ENCODE data around the gene STAC. TPM values are rescaled to one million over a fixed set of nuclear protein-coding genes. Genes with fewer than 3 reads are reported as not detected.

STAC gene
- total RNA-seq, 1 donor = 3.3 TPM

- Histone ChIP-seq H3K27me3 (ENCODE audit: insufficient read depth, low read length) (peaks cover 2% of the 10 kb centered on the region), H2AFZ (ENCODE audit: low read length) (no peak overlapping the region), H3K9me3 (ENCODE audit: low read depth, low read length) (no peaks in the 10 kb centered on the region), H3K79me2 (ENCODE audit: insufficient read depth, low read length) (no peaks in the 10 kb centered on the region), H3K4me2 (ENCODE audit: insufficient read depth, low read length) (no peak overlapping the region), H3K4me1 (ENCODE audit: insufficient read depth, low read length) (no peaks in the 10 kb centered on the region), H4K20me1 (ENCODE audit: insufficient read depth, low read length) (no peaks in the 10 kb centered on the region), H3K4me3 (ENCODE audit: insufficient read depth, low read length) (no peak overlapping the region), H3K27ac (ENCODE audit: low read depth, low read length) (no peak overlapping the region), H3K36me3 (ENCODE audit: insufficient read depth, low read length) (no peaks in the 10 kb centered on the region)
- no peak for DNase-seq (ENCODE audit: insufficient read length, low spot score, missing footprints)
- no peak for TF ChIP-seq CTCF (IDR thresholded peaks at IDR 0.05; ENCODE audit: extremely low read depth, low read depth, low read length)
These were observed 16.0 kb upstream of the STAC start for GRCh38 chr3:36364260-36364659.

DNA sequence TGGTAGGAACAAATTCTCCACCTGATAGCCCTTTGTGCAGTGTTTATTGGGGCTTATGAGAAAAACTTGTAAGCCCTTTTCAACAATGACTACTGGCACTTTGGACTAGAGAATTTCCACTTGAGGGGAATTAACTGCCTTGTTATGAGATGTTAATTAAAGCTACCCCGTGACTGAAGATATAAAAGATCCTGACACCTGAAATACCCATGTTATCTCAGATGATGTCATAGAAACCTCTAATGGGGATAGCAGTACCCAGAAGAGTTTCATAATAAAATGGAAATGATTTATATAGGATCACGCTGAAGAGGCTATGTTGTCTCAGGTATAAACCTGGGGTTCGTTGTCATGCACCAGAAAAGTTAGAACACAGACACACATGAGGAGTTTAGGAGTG lies 14.5 kb upstream of the STAC start:
- no peak overlapping the region for H3K27ac ChIP-seq (ENCODE audit: low read depth, low read length)
- no peaks in the 10 kb centered on the region for H3K9me3 ChIP-seq (ENCODE audit: low read depth, low read length)
- H3K27me3 ChIP-seq (ENCODE audit: insufficient read depth, low read length) = peaks cover 2% of the 10 kb centered on the region
- H3K4me2 ChIP-seq (ENCODE audit: insufficient read depth, low read length) = no peak overlapping the region
- no peaks in the 10 kb centered on the region for H3K79me2 ChIP-seq (ENCODE audit: insufficient read depth, low read length)
- H4K20me1 ChIP-seq (ENCODE audit: insufficient read depth, low read length) = no peaks in the 10 kb centered on the region
- no peak for DNase-seq (ENCODE audit: insufficient read length, low spot score, missing footprints)
- H3K4me1 ChIP-seq (ENCODE audit: insufficient read depth, low read length) = no peaks in the 10 kb centered on the region
- TF ChIP-seq CTCF (IDR thresholded peaks at IDR 0.05; ENCODE audit: extremely low read depth, low read depth, low read length) = no peak
- H3K36me3 ChIP-seq (ENCODE audit: insufficient read depth, low read length) = no peaks in the 10 kb centered on the region
- H3K4me3 ChIP-seq (ENCODE audit: insufficient read depth, low read length) = no peak overlapping the region
- no peak overlapping the region for H2AFZ ChIP-seq (ENCODE audit: low read length)

- no peaks in the 10 kb centered on the region for H3K4me1 ChIP-seq (ENCODE audit: insufficient read depth, low read length)
- no peak for TF ChIP-seq CTCF (IDR thresholded peaks at IDR 0.05; ENCODE audit: extremely low read depth, low read depth, low read length)
- H4K20me1 ChIP-seq (ENCODE audit: insufficient read depth, low read length) = no peaks in the 10 kb centered on the region
- peaks cover 2% of the 10 kb centered on the region for H3K27me3 ChIP-seq (ENCODE audit: insufficient read depth, low read length)
- no peak overlapping the region for H3K4me2 ChIP-seq (ENCODE audit: insufficient read depth, low read length)
- H3K9me3 ChIP-seq (ENCODE audit: low read depth, low read length) = no peaks in the 10 kb centered on the region
- H3K27ac ChIP-seq (ENCODE audit: low read depth, low read length) = no peak overlapping the region
- H3K4me3 ChIP-seq (ENCODE audit: insufficient read depth, low read length) = no peak overlapping the region
- no peaks in the 10 kb centered on the region for H3K36me3 ChIP-seq (ENCODE audit: insufficient read depth, low read length)
- no peaks in the 10 kb centered on the region for H3K79me2 ChIP-seq (ENCODE audit: insufficient read depth, low read length)
- no peak overlapping the region for H2AFZ ChIP-seq (ENCODE audit: low read length)
- no peak for DNase-seq (ENCODE audit: insufficient read length, low spot score, missing footprints)
These were observed 14.0 kb upstream of the STAC start for GRCh38 chr3:36366308-36366707.

DNA sequence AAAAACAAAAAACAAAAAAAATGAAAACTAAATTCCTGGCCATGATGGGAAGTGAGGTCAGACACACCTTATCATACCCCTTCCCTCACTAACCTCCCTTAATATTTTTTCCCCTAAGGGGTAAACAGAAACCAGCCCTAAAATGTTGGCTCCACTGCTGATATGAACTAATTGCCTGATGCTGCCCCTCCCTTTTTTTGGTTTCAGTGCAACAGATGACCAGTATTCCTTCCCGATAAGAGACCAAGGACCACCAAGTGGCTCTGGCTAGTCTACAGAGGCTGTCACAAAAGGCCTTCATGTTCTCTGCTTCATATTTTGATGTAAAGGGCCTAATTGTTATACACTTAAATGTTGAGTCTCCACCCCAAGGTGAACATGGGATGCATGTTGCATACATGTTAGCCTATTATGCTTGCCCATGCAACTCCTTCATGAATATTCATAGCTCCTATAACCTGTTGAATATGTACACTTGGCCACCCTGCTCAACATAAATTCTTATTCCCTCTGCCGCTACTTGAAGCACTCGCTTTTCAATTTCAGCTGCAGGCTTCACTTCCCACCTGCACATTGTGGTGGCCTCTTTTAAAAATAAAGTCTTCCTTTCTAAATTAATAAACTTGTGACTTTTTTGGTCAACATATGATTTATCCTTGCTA lies 12.3 kb upstream of the STAC start:
- H3K9me3 ChIP-seq (ENCODE audit: low read depth, low read length) = no peaks in the 10 kb centered on the region
- no peaks in the 10 kb centered on the region for H3K79me2 ChIP-seq (ENCODE audit: insufficient read depth, low read length)
- H3K4me3 ChIP-seq (ENCODE audit: insufficient read depth, low read length) = no peak overlapping the region
- no peak overlapping the region for H2AFZ ChIP-seq (ENCODE audit: low read length)
- H3K36me3 ChIP-seq (ENCODE audit: insufficient read depth, low read length) = no peaks in the 10 kb centered on the region
- H3K4me2 ChIP-seq (ENCODE audit: insufficient read depth, low read length) = no peak overlapping the region
- H3K27me3 ChIP-seq (ENCODE audit: insufficient read depth, low read length) = peaks cover 2% of the 10 kb centered on the region
- no peak for DNase-seq (ENCODE audit: insufficient read length, low spot score, missing footprints)
- TF ChIP-seq CTCF (IDR thresholded peaks at IDR 0.05; ENCODE audit: extremely low read depth, low read depth, low read length) = no peak
- no peak overlapping the region for H3K27ac ChIP-seq (ENCODE audit: low read depth, low read length)
- H3K4me1 ChIP-seq (ENCODE audit: insufficient read depth, low read length) = no peaks in the 10 kb centered on the region
- no peaks in the 10 kb centered on the region for H4K20me1 ChIP-seq (ENCODE audit: insufficient read depth, low read length)
